ENCODE data around the gene EVC2. TPM values are rescaled to one million over a fixed set of nuclear protein-coding genes. Genes with fewer than 3 reads are reported as not detected.
"Not testable (repeated sequence)": the region's sequence is repeated elsewhere in the genome, so short reads cannot be mapped to it uniquely, and the experiment has no call there.

The EVC2 gene
- total RNA-seq, 1 donor, result 9.9 TPM

GRCh38 chr4:5609306-5610007 is 98.9 kb downstream of the EVC2 start:
- H3K4me3 ChIP-seq (ENCODE audit: low read depth, low read length), result no peak overlapping the region
- DNase-seq (ENCODE audit: low read depth), result no peak
- TF ChIP-seq CTCF (IDR thresholded peaks at IDR 0.05; ENCODE audit: insufficient read depth, low read depth, low read length), result no peak

- not testable (repeated sequence) for H3K4me3 ChIP-seq (ENCODE audit: low read depth, low read length); DNase-seq (ENCODE audit: low read depth)
Observed at GRCh38 chr4:5593828-5594227, 114.5 kb downstream of the EVC2 start.

- H3K4me3 ChIP-seq (ENCODE audit: low read depth, low read length), result no peak overlapping the region
- no peak for TF ChIP-seq CTCF (IDR thresholded peaks at IDR 0.05; ENCODE audit: insufficient read depth, low read depth, low read length)
- DNase-seq (ENCODE audit: low read depth), result no peak
Observed at GRCh38 chr4:5592272-5592671, 116.1 kb downstream of the EVC2 start.

- TF ChIP-seq CTCF (IDR thresholded peaks at IDR 0.05; ENCODE audit: insufficient read depth, low read depth, low read length), result no peak
- no peak for DNase-seq (ENCODE audit: low read depth)
- H3K4me3 ChIP-seq (ENCODE audit: low read depth, low read length), result no peak overlapping the region
Observed at GRCh38 chr4:5589495-5589894, 118.9 kb downstream of the EVC2 start.

GRCh38 chr4:5588046-5588445 is 120.3 kb downstream of the EVC2 start:
- no peak for TF ChIP-seq CTCF (IDR thresholded peaks at IDR 0.05; ENCODE audit: insufficient read depth, low read depth, low read length)
- no peak overlapping the region for H3K4me3 ChIP-seq (ENCODE audit: low read depth, low read length)
- no peak for DNase-seq (ENCODE audit: low read depth)

- H3K4me3 ChIP-seq (ENCODE audit: low read depth, low read length), result no peak overlapping the region
- DNase-seq (ENCODE audit: low read depth), result no peak
- TF ChIP-seq CTCF (IDR thresholded peaks at IDR 0.05; ENCODE audit: insufficient read depth, low read depth, low read length), result no peak
Observed at GRCh38 chr4:5575941-5576340, 132.4 kb downstream of the EVC2 start.

GRCh38 chr4:5574386-5574785 is 134.0 kb downstream of the EVC2 start:
- TF ChIP-seq CTCF (IDR thresholded peaks at IDR 0.05; ENCODE audit: insufficient read depth, low read depth, low read length), result no peak
- no peak overlapping the region for H3K4me3 ChIP-seq (ENCODE audit: low read depth, low read length)
- DNase-seq (ENCODE audit: low read depth), result no peak

All from fibroblast of villous mesenchyme (primary cell).